ENCODE measurements around the gene TPRG1. TPM values are rescaled to one million over a fixed set of nuclear protein-coding genes. Genes with fewer than 3 reads are reported as not detected.

Gene TPRG1
- polyA plus RNA-seq, 4 donors, result 0.21 to 1.9 (median 0.95) TPM

GRCh38 chr3:189258261-189258660 lies 86.5 kb downstream of the TPRG1 start:
- no peaks in the 10 kb centered on the region for H3K4me1 ChIP-seq (ENCODE audit: control insufficient read depth in 3 of 3, insufficient read depth in 2 of 3, low read depth in 1 of 3, low read length in 2 of 3)
- no peak for FAIRE-seq
- WGBS, 3 donors, result 83 to 97% (median 85%) methylated on average over 3 of the region's 3 CpGs

GRCh38 chr3:189260556-189261493 lies 89.1 kb downstream of the TPRG1 start:
- no peaks in the 10 kb centered on the region for H3K36me3 ChIP-seq (ENCODE audit: control insufficient read depth in 3 of 3, insufficient read depth in 2 of 3, low read depth in 1 of 3, low read length in 3 of 3)

More at GRCh38 chr3:189258261-189258660, 86.5 kb downstream of the TPRG1 start:
- Histone ChIP-seq H3K9me3 (ENCODE audit: control insufficient read depth in 2 of 2, insufficient read depth in 1 of 2, low read depth in 1 of 2, low read length in 1 of 2) (peaks cover 0 to 2% of the 10 kb centered on the region in 2 donors), H3K36me3 (ENCODE audit: control insufficient read depth in 3 of 3, insufficient read depth in 2 of 3, low read depth in 1 of 3, low read length in 3 of 3) (no peaks in the 10 kb centered on the region), H3K27ac (ENCODE audit: low read depth in 1 of 3, low read length in 2 of 3) (no peak overlapping the region), H3K27me3 (ENCODE audit: control insufficient read depth in 3 of 3, insufficient read depth in 3 of 3, low read length in 3 of 3) (no peaks in the 10 kb centered on the region), H3K4me3 (ENCODE audit: low read depth in 1 of 3, low read length in 3 of 3) (no peak overlapping the region)
- no peak for DNase-seq

GRCh38 chr3:189262746-189263145 lies 91.0 kb downstream of the TPRG1 start:
- DNase-seq (no peak), FAIRE-seq (no peak)
- Histone ChIP-seq H3K9me3 (ENCODE audit: control insufficient read depth in 2 of 2, insufficient read depth in 1 of 2, low read depth in 1 of 2, low read length in 1 of 2) (peaks cover 0 to 2% of the 10 kb centered on the region in 2 donors), H3K4me3 (ENCODE audit: low read depth in 1 of 3, low read length in 3 of 3) (no peak overlapping the region), H3K36me3 (ENCODE audit: control insufficient read depth in 3 of 3, insufficient read depth in 2 of 3, low read depth in 1 of 3, low read length in 3 of 3) (no peaks in the 10 kb centered on the region), H3K4me1 (ENCODE audit: control insufficient read depth in 3 of 3, insufficient read depth in 2 of 3, low read depth in 1 of 3, low read length in 2 of 3) (no peaks in the 10 kb centered on the region), H3K27ac (ENCODE audit: low read depth in 1 of 3, low read length in 2 of 3) (no peak overlapping the region), H3K27me3 (ENCODE audit: control insufficient read depth in 3 of 3, insufficient read depth in 3 of 3, low read length in 3 of 3) (no peaks in the 10 kb centered on the region)
- WGBS, 3 donors, result 50 to 68% (median 53%) methylated on average over 3 of the region's 3 CpGs

More at GRCh38 chr3:189260556-189261493, 89.1 kb downstream of the TPRG1 start:
- FAIRE-seq (no peak), DNase-seq (peak in 1 of 2 donors; percentile 7)
- WGBS, 3 donors, result 43 to 77% (median 55%) methylated on average over 11 of the region's 11 CpGs
- Histone ChIP-seq H3K4me3 (ENCODE audit: low read depth in 1 of 3, low read length in 3 of 3) (no peak overlapping the region), H3K4me1 (ENCODE audit: control insufficient read depth in 3 of 3, insufficient read depth in 2 of 3, low read depth in 1 of 3, low read length in 2 of 3) (no peaks in the 10 kb centered on the region), H3K9me3 (ENCODE audit: control insufficient read depth in 2 of 2, insufficient read depth in 1 of 2, low read depth in 1 of 2, low read length in 1 of 2) (peaks cover 0 to 2% of the 10 kb centered on the region in 2 donors), H3K27me3 (ENCODE audit: control insufficient read depth in 3 of 3, insufficient read depth in 3 of 3, low read length in 3 of 3) (no peaks in the 10 kb centered on the region), H3K27ac (ENCODE audit: low read depth in 1 of 3, low read length in 2 of 3) (no peak overlapping the region)

- no peaks in the 10 kb centered on the region for H3K36me3 ChIP-seq (ENCODE audit: control insufficient read depth in 3 of 3, insufficient read depth in 2 of 3, low read depth in 1 of 3, low read length in 3 of 3)
- WGBS, 3 donors, result 75 to 88% (median 76%) methylated on average over 7 of the region's 7 CpGs
- DNase-seq, result no peak
- H3K27ac ChIP-seq (ENCODE audit: low read depth in 1 of 3, low read length in 2 of 3), result no peak overlapping the region
- FAIRE-seq, result no peak
- no peak overlapping the region for H3K4me3 ChIP-seq (ENCODE audit: low read depth in 1 of 3, low read length in 3 of 3)
- H3K4me1 ChIP-seq (ENCODE audit: control insufficient read depth in 3 of 3, insufficient read depth in 2 of 3, low read depth in 1 of 3, low read length in 2 of 3), result no peaks in the 10 kb centered on the region
- no peaks in the 10 kb centered on the region for H3K27me3 ChIP-seq (ENCODE audit: control insufficient read depth in 3 of 3, insufficient read depth in 3 of 3, low read length in 3 of 3)
- no peaks in the 10 kb centered on the region for H3K9me3 ChIP-seq (ENCODE audit: control insufficient read depth in 2 of 2, insufficient read depth in 1 of 2, low read depth in 1 of 2, low read length in 1 of 2)
Measured at GRCh38 chr3:189267981-189268613, 96.3 kb downstream of the TPRG1 start.

GRCh38 chr3:189269365-189269764 lies 97.6 kb downstream of the TPRG1 start:
- WGBS, 3 donors, result 81 to 86% (median 82%) methylated on average over 3 of the region's 3 CpGs
- DNase-seq (no peak), FAIRE-seq (no peak)
- Histone ChIP-seq H3K4me3 (ENCODE audit: low read depth in 1 of 3, low read length in 3 of 3) (no peak overlapping the region), H3K27ac (ENCODE audit: low read depth in 1 of 3, low read length in 2 of 3) (no peak overlapping the region), H3K27me3 (ENCODE audit: control insufficient read depth in 3 of 3, insufficient read depth in 3 of 3, low read length in 3 of 3) (no peaks in the 10 kb centered on the region), H3K36me3 (ENCODE audit: control insufficient read depth in 3 of 3, insufficient read depth in 2 of 3, low read depth in 1 of 3, low read length in 3 of 3) (no peaks in the 10 kb centered on the region), H3K4me1 (ENCODE audit: control insufficient read depth in 3 of 3, insufficient read depth in 2 of 3, low read depth in 1 of 3, low read length in 2 of 3) (no peaks in the 10 kb centered on the region), H3K9me3 (ENCODE audit: control insufficient read depth in 2 of 2, insufficient read depth in 1 of 2, low read depth in 1 of 2, low read length in 1 of 2) (no peaks in the 10 kb centered on the region)

DNA sequence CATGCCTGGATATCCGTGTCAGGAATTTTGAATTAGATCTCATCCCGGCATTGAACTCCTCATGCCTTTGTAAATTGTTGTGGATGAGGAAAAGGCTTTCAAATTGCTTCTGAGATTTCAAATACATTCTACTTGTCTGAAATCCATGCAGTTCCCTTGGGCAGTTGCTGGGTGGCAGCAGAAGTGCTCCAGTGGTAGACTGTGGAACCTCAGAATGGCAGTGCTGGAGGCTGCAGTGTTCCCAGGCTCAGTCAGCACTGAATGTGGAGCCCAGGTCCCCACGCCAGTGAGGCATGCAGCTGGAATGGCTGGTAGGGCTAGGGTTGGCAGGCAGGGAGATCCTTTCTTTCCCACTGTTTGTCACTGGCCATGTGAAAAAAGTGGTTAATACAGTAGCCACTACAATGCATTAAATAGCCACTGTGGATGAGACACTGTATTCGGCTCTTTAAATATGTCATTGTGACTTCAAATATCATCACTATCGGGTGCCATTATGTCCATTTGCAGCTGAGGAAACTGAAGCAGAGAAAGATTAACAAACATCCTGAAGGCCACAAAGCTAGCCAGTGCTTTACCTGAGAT lies 98.6 kb downstream of the TPRG1 start:
- H3K9me3 ChIP-seq (ENCODE audit: control insufficient read depth in 2 of 2, insufficient read depth in 1 of 2, low read depth in 1 of 2, low read length in 1 of 2), result no peaks in the 10 kb centered on the region
- no peaks in the 10 kb centered on the region for H3K36me3 ChIP-seq (ENCODE audit: control insufficient read depth in 3 of 3, insufficient read depth in 2 of 3, low read depth in 1 of 3, low read length in 3 of 3)
- peak; percentile 67 to 75 for DNase-seq
- no peak overlapping the region for H3K4me3 ChIP-seq (ENCODE audit: low read depth in 1 of 3, low read length in 3 of 3)
- no peaks in the 10 kb centered on the region for H3K4me1 ChIP-seq (ENCODE audit: control insufficient read depth in 3 of 3, insufficient read depth in 2 of 3, low read depth in 1 of 3, low read length in 2 of 3)
- no peak for FAIRE-seq
- 35 to 69% (median 56%) methylated on average over 5 of the region's 5 CpGs for WGBS, 3 donors
- no peak overlapping the region for H3K27ac ChIP-seq (ENCODE audit: low read depth in 1 of 3, low read length in 2 of 3)
- H3K27me3 ChIP-seq (ENCODE audit: control insufficient read depth in 3 of 3, insufficient read depth in 3 of 3, low read length in 3 of 3), result no peaks in the 10 kb centered on the region

DNA sequence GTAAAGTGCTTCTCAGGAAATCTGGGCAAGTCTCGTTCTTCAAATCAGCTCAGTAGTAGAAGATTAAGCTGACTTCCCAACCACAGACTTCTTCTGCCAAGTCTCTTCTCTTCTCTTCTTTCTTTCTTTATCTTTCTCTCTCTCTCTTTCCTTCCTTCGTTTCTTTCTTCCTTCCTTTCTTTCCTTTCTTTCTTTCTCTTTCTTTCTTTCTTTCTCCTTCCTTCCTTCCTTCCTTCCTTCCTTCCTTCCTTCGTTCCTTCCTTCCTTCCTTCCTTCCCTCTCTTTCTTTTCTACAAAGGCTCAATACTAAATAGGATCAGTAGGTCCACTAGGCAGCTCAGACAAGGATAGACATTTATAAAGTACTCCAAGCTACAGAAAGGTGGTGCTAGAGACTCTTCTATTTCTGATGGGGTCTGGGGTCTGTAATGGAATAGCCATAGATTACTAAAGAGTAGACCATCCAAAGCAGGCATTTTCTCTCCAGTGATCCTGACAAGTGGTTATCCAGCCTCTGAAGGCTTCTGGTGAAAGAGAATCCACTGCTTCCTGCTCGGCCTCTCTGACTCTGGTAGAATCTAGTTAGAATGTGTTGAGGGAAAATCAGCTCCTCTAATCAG lies 100.8 kb downstream of the TPRG1 start:
- H3K4me3 ChIP-seq (ENCODE audit: low read depth in 1 of 3, low read length in 3 of 3), result no peak overlapping the region
- DNase-seq (peak in 1 of 2 donors; percentile 20), FAIRE-seq (no peak)
- no peaks in the 10 kb centered on the region for H3K9me3 ChIP-seq (ENCODE audit: control insufficient read depth in 2 of 2, insufficient read depth in 1 of 2, low read depth in 1 of 2, low read length in 1 of 2)
- no peak overlapping the region for H3K27ac ChIP-seq (ENCODE audit: low read depth in 1 of 3, low read length in 2 of 3)
- H3K4me1 ChIP-seq (ENCODE audit: control insufficient read depth in 3 of 3, insufficient read depth in 2 of 3, low read depth in 1 of 3, low read length in 2 of 3), result no peaks in the 10 kb centered on the region
- WGBS, 3 donors, result 69 to 78% (median 77%) methylated on average over 4 of the region's 4 CpGs
- H3K27me3 ChIP-seq (ENCODE audit: control insufficient read depth in 3 of 3, insufficient read depth in 3 of 3, low read length in 3 of 3), result no peaks in the 10 kb centered on the region
- H3K36me3 ChIP-seq (ENCODE audit: control insufficient read depth in 3 of 3, insufficient read depth in 2 of 3, low read depth in 1 of 3, low read length in 3 of 3), result no peaks in the 10 kb centered on the region

DNA sequence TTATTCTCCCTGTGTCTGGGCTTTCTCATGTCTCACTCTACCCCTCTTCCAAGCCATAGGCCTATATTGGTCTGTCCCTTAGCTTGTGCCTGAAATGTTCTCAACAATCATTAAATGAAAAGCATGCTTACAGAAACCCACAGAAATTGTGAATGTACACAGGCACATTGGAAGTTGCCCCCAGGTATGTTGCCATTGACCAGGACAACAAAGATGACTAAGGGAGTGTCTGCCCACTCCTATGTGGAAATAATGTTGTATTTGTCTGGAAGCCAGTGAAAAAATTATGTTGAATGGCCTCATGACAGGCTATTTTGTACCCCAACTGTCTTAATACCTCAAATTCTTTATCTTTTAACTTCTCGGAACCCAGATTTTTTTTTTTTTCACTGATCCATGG lies 102.0 kb downstream of the TPRG1 start:
- H3K27me3 ChIP-seq (ENCODE audit: control insufficient read depth in 3 of 3, insufficient read depth in 3 of 3, low read length in 3 of 3), result no peaks in the 10 kb centered on the region
- H3K4me1 ChIP-seq (ENCODE audit: control insufficient read depth in 3 of 3, insufficient read depth in 2 of 3, low read depth in 1 of 3, low read length in 2 of 3), result no peaks in the 10 kb centered on the region
- FAIRE-seq (no peak), DNase-seq (no peak)
- H3K27ac ChIP-seq (ENCODE audit: low read depth in 1 of 3, low read length in 2 of 3), result no peak overlapping the region
- 95 to 100% (median 96%) methylated on average over 1 of the region's 1 CpG for WGBS, 3 donors
- no peaks in the 10 kb centered on the region for H3K36me3 ChIP-seq (ENCODE audit: control insufficient read depth in 3 of 3, insufficient read depth in 2 of 3, low read depth in 1 of 3, low read length in 3 of 3)
- H3K9me3 ChIP-seq (ENCODE audit: control insufficient read depth in 2 of 2, insufficient read depth in 1 of 2, low read depth in 1 of 2, low read length in 1 of 2), result no peaks in the 10 kb centered on the region
- H3K4me3 ChIP-seq (ENCODE audit: low read depth in 1 of 3, low read length in 3 of 3), result no peak overlapping the region

Measured in small intestine (tissue), 7 donors.